Measurements from ENCODE around the gene CSPG4. TPM values are rescaled to one million over a fixed set of nuclear protein-coding genes. Genes with fewer than 3 reads are reported as not detected.

Gene CSPG4
- total and polyA plus RNA-seq, 9 of the 15 experiments (the other 6 are each of a cell fraction or from before 2014, with no cell fraction given), result under 0.01 to 0.07 (median 0.04) TPM; not detected in 5

DNA sequence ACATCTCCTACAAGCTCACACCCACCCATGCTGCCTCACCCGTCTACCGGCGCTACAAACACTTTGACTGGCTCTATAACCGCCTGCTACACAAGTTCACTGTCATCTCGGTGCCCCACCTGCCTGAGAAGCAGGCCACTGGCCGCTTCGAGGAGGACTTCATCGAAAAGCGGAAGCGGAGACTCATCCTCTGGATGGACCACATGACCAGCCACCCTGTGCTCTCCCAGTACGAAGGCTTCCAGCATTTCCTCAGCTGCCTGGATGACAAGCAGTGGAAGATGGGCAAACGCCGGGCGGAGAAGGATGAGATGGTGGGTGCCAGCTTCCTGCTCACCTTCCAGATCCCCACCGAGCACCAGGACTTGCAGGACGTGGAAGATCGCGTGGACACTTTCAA, 62.8 kb downstream of the CSPG4 start:
- in situ Hi-C loops (cut with MboI), result no loop called here
- Histone ChIP-seq H3K9me1 (ENCODE audit: control insufficient read depth, insufficient read depth, low read length) (no peaks in the 10 kb centered on the region), H4K20me1 (replicated peaks; ENCODE audit: control insufficient read depth, insufficient read depth, low read length) (no peaks in the 10 kb centered on the region), H3K36me3 (ENCODE audit: control insufficient read depth, insufficient read depth, low read length) (peaks cover 20% of the 10 kb centered on the region; the same call in 2 of the 3 replicates), H2AFZ (ENCODE audit: low read depth, low read length) (no peak overlapping the region), H3K4me2 (ENCODE audit: insufficient read depth, low read length) (peak overlapping the region; percentile 96), H3K79me2 (ENCODE audit: control insufficient read depth, insufficient read depth, low read length) (peaks cover 76% of the 10 kb centered on the region), H3K27me3 (ENCODE audit: control insufficient read depth in 2 of 2, insufficient read depth in 2 of 2, low read length in 2 of 2) (no peaks in the 10 kb centered on the region), H3K9ac (ENCODE audit: insufficient read depth in 1 of 2, low read depth in 2 of 2, low read length in 2 of 2) (peak overlapping the region; percentile 60 to 97; a peak in 3 of 4 replicates), H3K9me3 (replicated peaks; ENCODE audit: control insufficient read depth, insufficient read depth, low read depth, low read length) (no peaks in the 10 kb centered on the region), H3K27ac (ENCODE audit: extremely low read depth, low read depth, low read length) (peak overlapping the region; percentile 9; the same call in 1 of the 3 replicates), H3K4me1 (replicated peaks in 1 of 2; ENCODE audit: control insufficient read depth in 2 of 2, insufficient read depth in 2 of 2, low read length in 2 of 2) (peaks cover 50 to 68% of the 10 kb centered on the region in 2 experiments), H3K4me3 (peak overlapping the region; percentile 30; the same call in 1 of the 2 replicates)
- ATAC-seq (no peak), FAIRE-seq (no peak), DNase-seq (ENCODE audit: extremely low read depth in 1 of 4, low spot score in 3 of 4) (no peak)
- CTCF ChIA-PET (ENCODE audit: low intra/inter-chr PET ratio), result no interaction called here
- BruUV-seq (replicated peaks), result no TSS peak
- intact Hi-C loops (cut with micrococcal nuclease), result no loop called here
- POLR2A ChIA-PET, result interaction anchor here (1.0 to 4.3 kb wide), 3 partner anchors 9 to 196 kb away, joined by 3 to 20 read pairs (median 4); partner anchors contain the start of gene IMP3
- 80% methylated on average over 13 of the region's 18 CpGs for WGBS (ENCODE audit: insufficient coverage, low coverage, missing lambda C conversion rate)
- TF ChIP-seq, protein P1, sequence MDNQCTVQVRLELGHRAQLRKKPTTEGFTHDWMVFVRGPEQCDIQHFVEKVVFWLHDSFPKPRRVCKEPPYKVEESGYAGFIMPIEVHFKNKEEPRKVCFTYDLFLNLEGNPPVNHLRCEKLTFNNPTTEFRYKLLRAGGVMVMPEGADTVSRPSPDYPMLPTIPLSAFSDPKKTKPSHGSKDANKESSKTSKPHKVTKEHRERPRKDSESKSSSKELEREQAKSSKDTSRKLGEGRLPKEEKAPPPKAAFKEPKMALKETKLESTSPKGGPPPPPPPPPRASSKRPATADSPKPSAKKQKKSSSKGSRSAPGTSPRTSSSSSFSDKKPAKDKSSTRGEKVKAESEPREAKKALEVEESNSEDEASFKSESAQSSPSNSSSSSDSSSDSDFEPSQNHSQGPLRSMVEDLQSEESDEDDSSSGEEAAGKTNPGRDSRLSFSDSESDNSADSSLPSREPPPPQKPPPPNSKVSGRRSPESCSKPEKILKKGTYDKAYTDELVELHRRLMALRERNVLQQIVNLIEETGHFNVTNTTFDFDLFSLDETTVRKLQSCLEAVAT (IDR thresholded peaks at IDR 0.05), result peak in 1 of 2 experiments; percentile 84; a peak in 2 of 4 replicates
- TF ChIP-seq, protein P2, sequence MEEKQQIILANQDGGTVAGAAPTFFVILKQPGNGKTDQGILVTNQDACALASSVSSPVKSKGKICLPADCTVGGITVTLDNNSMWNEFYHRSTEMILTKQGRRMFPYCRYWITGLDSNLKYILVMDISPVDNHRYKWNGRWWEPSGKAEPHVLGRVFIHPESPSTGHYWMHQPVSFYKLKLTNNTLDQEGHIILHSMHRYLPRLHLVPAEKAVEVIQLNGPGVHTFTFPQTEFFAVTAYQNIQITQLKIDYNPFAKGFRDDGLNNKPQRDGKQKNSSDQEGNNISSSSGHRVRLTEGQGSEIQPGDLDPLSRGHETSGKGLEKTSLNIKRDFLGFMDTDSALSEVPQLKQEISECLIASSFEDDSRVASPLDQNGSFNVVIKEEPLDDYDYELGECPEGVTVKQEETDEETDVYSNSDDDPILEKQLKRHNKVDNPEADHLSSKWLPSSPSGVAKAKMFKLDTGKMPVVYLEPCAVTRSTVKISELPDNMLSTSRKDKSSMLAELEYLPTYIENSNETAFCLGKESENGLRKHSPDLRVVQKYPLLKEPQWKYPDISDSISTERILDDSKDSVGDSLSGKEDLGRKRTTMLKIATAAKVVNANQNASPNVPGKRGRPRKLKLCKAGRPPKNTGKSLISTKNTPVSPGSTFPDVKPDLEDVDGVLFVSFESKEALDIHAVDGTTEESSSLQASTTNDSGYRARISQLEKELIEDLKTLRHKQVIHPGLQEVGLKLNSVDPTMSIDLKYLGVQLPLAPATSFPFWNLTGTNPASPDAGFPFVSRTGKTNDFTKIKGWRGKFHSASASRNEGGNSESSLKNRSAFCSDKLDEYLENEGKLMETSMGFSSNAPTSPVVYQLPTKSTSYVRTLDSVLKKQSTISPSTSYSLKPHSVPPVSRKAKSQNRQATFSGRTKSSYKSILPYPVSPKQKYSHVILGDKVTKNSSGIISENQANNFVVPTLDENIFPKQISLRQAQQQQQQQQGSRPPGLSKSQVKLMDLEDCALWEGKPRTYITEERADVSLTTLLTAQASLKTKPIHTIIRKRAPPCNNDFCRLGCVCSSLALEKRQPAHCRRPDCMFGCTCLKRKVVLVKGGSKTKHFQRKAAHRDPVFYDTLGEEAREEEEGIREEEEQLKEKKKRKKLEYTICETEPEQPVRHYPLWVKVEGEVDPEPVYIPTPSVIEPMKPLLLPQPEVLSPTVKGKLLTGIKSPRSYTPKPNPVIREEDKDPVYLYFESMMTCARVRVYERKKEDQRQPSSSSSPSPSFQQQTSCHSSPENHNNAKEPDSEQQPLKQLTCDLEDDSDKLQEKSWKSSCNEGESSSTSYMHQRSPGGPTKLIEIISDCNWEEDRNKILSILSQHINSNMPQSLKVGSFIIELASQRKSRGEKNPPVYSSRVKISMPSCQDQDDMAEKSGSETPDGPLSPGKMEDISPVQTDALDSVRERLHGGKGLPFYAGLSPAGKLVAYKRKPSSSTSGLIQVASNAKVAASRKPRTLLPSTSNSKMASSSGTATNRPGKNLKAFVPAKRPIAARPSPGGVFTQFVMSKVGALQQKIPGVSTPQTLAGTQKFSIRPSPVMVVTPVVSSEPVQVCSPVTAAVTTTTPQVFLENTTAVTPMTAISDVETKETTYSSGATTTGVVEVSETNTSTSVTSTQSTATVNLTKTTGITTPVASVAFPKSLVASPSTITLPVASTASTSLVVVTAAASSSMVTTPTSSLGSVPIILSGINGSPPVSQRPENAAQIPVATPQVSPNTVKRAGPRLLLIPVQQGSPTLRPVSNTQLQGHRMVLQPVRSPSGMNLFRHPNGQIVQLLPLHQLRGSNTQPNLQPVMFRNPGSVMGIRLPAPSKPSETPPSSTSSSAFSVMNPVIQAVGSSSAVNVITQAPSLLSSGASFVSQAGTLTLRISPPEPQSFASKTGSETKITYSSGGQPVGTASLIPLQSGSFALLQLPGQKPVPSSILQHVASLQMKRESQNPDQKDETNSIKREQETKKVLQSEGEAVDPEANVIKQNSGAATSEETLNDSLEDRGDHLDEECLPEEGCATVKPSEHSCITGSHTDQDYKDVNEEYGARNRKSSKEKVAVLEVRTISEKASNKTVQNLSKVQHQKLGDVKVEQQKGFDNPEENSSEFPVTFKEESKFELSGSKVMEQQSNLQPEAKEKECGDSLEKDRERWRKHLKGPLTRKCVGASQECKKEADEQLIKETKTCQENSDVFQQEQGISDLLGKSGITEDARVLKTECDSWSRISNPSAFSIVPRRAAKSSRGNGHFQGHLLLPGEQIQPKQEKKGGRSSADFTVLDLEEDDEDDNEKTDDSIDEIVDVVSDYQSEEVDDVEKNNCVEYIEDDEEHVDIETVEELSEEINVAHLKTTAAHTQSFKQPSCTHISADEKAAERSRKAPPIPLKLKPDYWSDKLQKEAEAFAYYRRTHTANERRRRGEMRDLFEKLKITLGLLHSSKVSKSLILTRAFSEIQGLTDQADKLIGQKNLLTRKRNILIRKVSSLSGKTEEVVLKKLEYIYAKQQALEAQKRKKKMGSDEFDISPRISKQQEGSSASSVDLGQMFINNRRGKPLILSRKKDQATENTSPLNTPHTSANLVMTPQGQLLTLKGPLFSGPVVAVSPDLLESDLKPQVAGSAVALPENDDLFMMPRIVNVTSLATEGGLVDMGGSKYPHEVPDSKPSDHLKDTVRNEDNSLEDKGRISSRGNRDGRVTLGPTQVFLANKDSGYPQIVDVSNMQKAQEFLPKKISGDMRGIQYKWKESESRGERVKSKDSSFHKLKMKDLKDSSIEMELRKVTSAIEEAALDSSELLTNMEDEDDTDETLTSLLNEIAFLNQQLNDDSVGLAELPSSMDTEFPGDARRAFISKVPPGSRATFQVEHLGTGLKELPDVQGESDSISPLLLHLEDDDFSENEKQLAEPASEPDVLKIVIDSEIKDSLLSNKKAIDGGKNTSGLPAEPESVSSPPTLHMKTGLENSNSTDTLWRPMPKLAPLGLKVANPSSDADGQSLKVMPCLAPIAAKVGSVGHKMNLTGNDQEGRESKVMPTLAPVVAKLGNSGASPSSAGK (IDR thresholded peaks at IDR 0.05), result 0 out of 2 replicates have a peak, but pooled peaks have one; percentile 26
- TF ChIP-seq IRF2 (CRISPR knock-in tag; IDR thresholded peaks at IDR 0.05), result 0 out of 2 replicates have a peak, but pooled peaks have one; percentile 46
- no peak for TF ChIP-seq ZNF76 (CRISPR knock-in tag; IDR thresholded peaks at IDR 0.05; ENCODE audit: borderline replicate concordance)
